Smooth muscle cell (in vitro differentiated cells): Measurements from ENCODE around the gene SKA2. TPM values are rescaled to one million over a fixed set of nuclear protein-coding genes. Genes with fewer than 3 reads are reported as not detected.
A peak's percentile ranks its signal among the peaks of the same experiment; 100 is the strongest.

ENCODE experiments used
- DNase-seq: peaks from one replicate; lab custom pipeline; 2025; ENCODE audit not compliant: unreplicated experiment; lab: John Stamatoyannopoulos, UW
- H2AFZ ChIP-seq: fragments of 200-600 bp; sonication (generic); 2 replicates; pipeline ENCODE4 v1.6.0; 2016; ENCODE audit warnings: antibody characterized with exemption, low read depth, mild to moderate bottlenecking
- H3F3A ChIP-seq: fragments of 200-600 bp; sonication (generic); 2 replicates; pipeline ENCODE4 v1.6.0; 2017; ENCODE audit warnings: antibody characterized with exemption, low read depth
- H3K27ac ChIP-seq: fragments of 200-600 bp; sonication (generic); 2 replicates; pipeline ENCODE4 v1.5.1; 2016; ENCODE audit warnings: low read depth, mild to moderate bottlenecking
- H3K27me3 ChIP-seq: fragments of 200-600 bp; sonication (generic); 2 replicates; pipeline ENCODE4 v1.6.1; 2016; ENCODE audit warnings: low read depth, mild to moderate bottlenecking
- H3K36me3 ChIP-seq: fragments of 200-600 bp; sonication (generic); 2 replicates; pipeline ENCODE4 v1.5.1; 2016; ENCODE audit warnings: low read depth
- H3K4me1 ChIP-seq: fragments of 200-600 bp; sonication (generic); 2 replicates; pipeline ENCODE4 v1.5.1; 2016; ENCODE audit warnings: low read depth
- H3K4me2 ChIP-seq: fragments of 200-600 bp; sonication (generic); 2 replicates; pipeline ENCODE4 v1.6.0; 2016; ENCODE audit warnings: mild to moderate bottlenecking
- H3K4me3 ChIP-seq: fragments of 200-600 bp; sonication (generic); 2 replicates; pipeline ENCODE4 v1.5.1; 2016; ENCODE audit warnings: mild to moderate bottlenecking
- H3K79me2 ChIP-seq: fragments of 200-600 bp; sonication (generic); 2 replicates; pipeline ENCODE4 v1.6.0; 2016; ENCODE audit warnings: low read depth, mild to moderate bottlenecking
- H3K9ac ChIP-seq: fragments of 200-600 bp; sonication (generic); 2 replicates; pipeline ENCODE4 v1.6.0; 2016; ENCODE audit warnings: low read depth
- H3K9me3 ChIP-seq: fragments of 200-600 bp; sonication (generic); replicated peaks from 2 replicates; pipeline ENCODE4 v1.5.1; 2016; ENCODE audit warnings: low read depth
- H4K20me1 ChIP-seq: fragments of 200-600 bp; sonication (generic); 2 replicates; pipeline ENCODE4 v1.6.0; 2016; ENCODE audit warnings: low read depth
- CTCF ChIP-seq: fragments of 200-600 bp; sonication (generic); IDR thresholded peaks from 2 replicates; pipeline ENCODE4 v1.5.1; 2017; ENCODE audit warnings: borderline replicate concordance, mild to moderate bottlenecking, antibody characterized with exemption; ENCODE audit not compliant: insufficient read depth, poor library complexity, severe bottlenecking
- WGBS: methylation state at CpG from one replicate; pipeline ENCODE4 v1.1.7; 2016; ENCODE audit warnings: low lambda C conversion rate; 5-methylcytosine and 5-hydroxymethylcytosine counted together
- polyA plus RNA-seq: library from polyadenylated mRNA; unstranded; fragments of >200 nt; fragmentation: Nextera tagmentation; extraction: Ambion mirVana; gene quantifications from 2 replicates; pipeline ENCODE4 v1.2.1, GENCODE V29; 2016
- total RNA-seq: library from RNA; depleted of rRNA; stranded (reverse); fragments of >200 nt; gene quantifications from 2 replicates; pipeline ENCODE4 v1.2.3, GENCODE V29; 2014

SKA2 gene
- total and polyA plus RNA-seq, 2 experiments from 2014 or later = 47.5 to 77.8 TPM

DNA sequence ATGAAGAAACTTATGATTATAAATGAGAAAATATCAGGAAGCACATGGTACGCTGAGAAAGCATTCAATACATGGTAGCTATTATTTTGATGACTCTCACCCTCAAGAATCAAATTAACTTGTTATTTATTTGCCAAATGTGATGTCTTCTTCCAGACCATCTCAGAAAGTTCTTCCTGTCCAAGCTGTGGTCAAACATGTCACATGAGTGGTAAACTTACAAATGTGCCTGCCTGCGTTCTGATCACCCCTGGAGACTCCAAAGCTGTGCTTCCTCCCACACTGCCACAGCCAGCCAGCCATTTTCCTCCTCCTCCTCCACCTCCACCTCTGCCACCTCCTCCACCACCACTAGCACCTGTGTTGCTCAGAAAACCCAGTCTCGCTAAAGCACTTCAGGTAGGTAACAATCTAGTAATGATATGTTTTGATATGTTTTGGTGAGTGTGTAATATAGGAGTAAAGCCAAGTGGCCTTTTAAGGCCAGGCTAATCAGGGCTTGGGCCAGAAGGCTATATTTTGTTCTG is 38.4 kb upstream of the SKA2 start:
- H3K9ac ChIP-seq = no peak overlapping the region
- no peak overlapping the region for H3K4me2 ChIP-seq
- H3K4me3 ChIP-seq = no peak overlapping the region
- no peaks in the 10 kb centered on the region for H3K9me3 ChIP-seq
- DNase-seq = no peak
- no peaks in the 10 kb centered on the region for H3K36me3 ChIP-seq
- WGBS = 100% methylated on average over 3 of the region's 3 CpGs
- H2AFZ ChIP-seq = no peak overlapping the region
- no peaks in the 10 kb centered on the region for H3K27me3 ChIP-seq
- no peaks in the 10 kb centered on the region for H4K20me1 ChIP-seq
- H3F3A ChIP-seq = no peaks in the 10 kb centered on the region
- H3K27ac ChIP-seq = no peak overlapping the region
- H3K4me1 ChIP-seq = no peaks in the 10 kb centered on the region
- H3K79me2 ChIP-seq = no peaks in the 10 kb centered on the region
- no peak for TF ChIP-seq CTCF

DNA sequence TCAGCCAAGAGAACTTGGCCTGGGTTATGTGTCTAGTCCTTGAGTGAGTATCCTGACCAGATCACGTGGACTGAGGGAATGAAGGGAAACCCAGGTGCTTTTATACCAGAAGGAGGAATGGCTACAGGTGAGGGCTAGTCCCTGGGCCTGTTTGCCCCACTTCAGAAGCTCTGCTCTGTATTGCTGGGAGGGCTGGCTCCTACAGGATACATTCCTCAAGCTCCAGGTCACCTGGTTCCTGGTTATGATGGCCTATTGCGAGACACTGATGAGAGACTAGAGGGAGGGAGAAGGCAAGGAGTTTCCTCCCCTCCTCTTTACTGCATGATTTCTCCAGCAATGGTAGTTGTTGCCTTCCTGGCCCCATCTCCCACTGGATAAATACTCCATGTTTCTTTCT is 35.8 kb upstream of the SKA2 start:
- H4K20me1 ChIP-seq = no peaks in the 10 kb centered on the region
- H3K27me3 ChIP-seq = no peaks in the 10 kb centered on the region
- H3K79me2 ChIP-seq = no peaks in the 10 kb centered on the region
- H3F3A ChIP-seq = no peaks in the 10 kb centered on the region
- no peak overlapping the region for H3K4me2 ChIP-seq
- H3K9ac ChIP-seq = no peak overlapping the region
- no peaks in the 10 kb centered on the region for H3K4me1 ChIP-seq
- WGBS = 92% methylated on average over 2 of the region's 2 CpGs
- peak overlapping the region; percentile 72 for H2AFZ ChIP-seq
- no peak for DNase-seq
- H3K4me3 ChIP-seq = no peak overlapping the region
- TF ChIP-seq CTCF = no peak
- H3K36me3 ChIP-seq = no peaks in the 10 kb centered on the region
- H3K27ac ChIP-seq = no peak overlapping the region
- H3K9me3 ChIP-seq = no peaks in the 10 kb centered on the region

DNA sequence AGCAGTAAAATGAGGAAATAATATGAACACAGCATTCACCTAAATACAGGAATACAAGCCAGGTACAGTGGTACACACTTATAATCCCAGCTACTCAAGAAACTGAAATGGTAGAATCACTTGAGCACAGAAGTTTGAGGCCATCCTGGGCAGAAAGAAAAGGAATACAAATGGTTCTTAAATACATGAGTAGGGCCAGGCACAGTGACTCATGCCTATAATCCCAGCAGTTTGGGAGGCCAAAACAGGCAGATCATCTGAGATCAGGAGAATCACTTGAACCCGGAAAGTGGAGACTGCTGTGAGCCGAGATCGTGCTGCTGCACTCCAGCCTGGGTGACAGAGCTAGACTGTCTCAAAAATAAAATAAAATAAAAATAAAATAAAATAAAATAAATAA is 31.9 kb upstream of the SKA2 start:
- no peak for DNase-seq

More for the DNA sequence above, 31.9 kb upstream of the SKA2 start:
- Histone ChIP-seq H4K20me1 (no peaks in the 10 kb centered on the region), H3K4me1 (no peaks in the 10 kb centered on the region), H3F3A (no peaks in the 10 kb centered on the region), H3K9ac (no peak overlapping the region), H2AFZ (no peak overlapping the region), H3K27ac (no peak overlapping the region), H3K4me3 (no peak overlapping the region), H3K9me3 (no peaks in the 10 kb centered on the region), H3K4me2 (no peak overlapping the region), H3K27me3 (no peaks in the 10 kb centered on the region), H3K36me3 (no peaks in the 10 kb centered on the region), H3K79me2 (no peaks in the 10 kb centered on the region)
- 50% methylated on average over 3 of the region's 3 CpGs for WGBS
- TF ChIP-seq CTCF = no peak
